ENCODE results near the gene UBTD2. TPM values are rescaled to one million over a fixed set of nuclear protein-coding genes. Genes with fewer than 3 reads are reported as not detected.

The UBTD2 gene
- total and polyA plus RNA-seq, 10 of the 15 experiments (the other 5 are each of a cell fraction or from before 2014, with no cell fraction given), result 7.7 to 30.5 (median 19.4) TPM

GRCh38 chr5:172175263-172175719 lies 108.3 kb downstream of the UBTD2 start (continued):
- TF ChIP-seq ETV6 (conservative IDR thresholded peaks at IDR 0.05 in 1 of 2, IDR thresholded peaks at IDR 0.05 in 1 of 2; ENCODE audit: borderline replicate concordance in 1 of 2, low read depth in 1 of 2) (peak in 1 of 2 experiments; percentile 87; a peak in 2 of 4 replicates), SPI1 (IDR thresholded peaks at IDR 0.05; ENCODE audit: borderline replicate concordance, insufficient read depth, low read depth, low read length) (peak; percentile 81), CREB1 (IDR thresholded peaks at IDR 0.05; ENCODE audit: low read depth) (no peak), BACH1 (IDR thresholded peaks at IDR 0.05; ENCODE audit: borderline replicate concordance) (no peak), NR2C1 (IDR thresholded peaks at IDR 0.05) (no peak), ZNF592 (IDR thresholded peaks at IDR 0.05) (no peak), ZBTB11 (CRISPR knock-in tag; IDR thresholded peaks at IDR 0.05) (no peak), HDAC6 (IDR thresholded peaks at IDR 0.05; ENCODE audit: unreplicated experiment) (no peak), TARDBP (IDR thresholded peaks at IDR 0.05; ENCODE audit: borderline replicate concordance) (no peak; the same call in 1 of the 2 replicates), MEF2B (IDR thresholded peaks at IDR 0.05; ENCODE audit: partially characterized antibody, poor library complexity, severe bottlenecking) (no peak), RFX5 (IDR thresholded peaks at IDR 0.05; ENCODE audit: low read depth, low read length) (no peak), RB1 (IDR thresholded peaks at IDR 0.05; ENCODE audit: borderline replicate concordance) (no peak), RCOR1 (conservative IDR thresholded peaks at IDR 0.05; ENCODE audit: low read depth, low read length) (no peak), TCF3 (IDR thresholded peaks at IDR 0.05; ENCODE audit: borderline replicate concordance, insufficient read depth, low read depth, low read length) (no peak), ZNF384 (IDR thresholded peaks at IDR 0.05; ENCODE audit: borderline replicate concordance, low read depth, low read length) (no peak), REST (IDR thresholded peaks at IDR 0.05; ENCODE audit: low read depth, low read length) (no peak), FOXK2 (IDR thresholded peaks at IDR 0.05) (no peak), NFYB (IDR thresholded peaks at IDR 0.05; ENCODE audit: insufficient read depth, low read depth, low read length) (no peak)
